Stimulated activated CD8-positive, alpha-beta memory T cell treated with anti-CD3 and anti-CD28 coated beads, Interleukin-12 subunit alpha, Interleukin-12 subunit beta, amount 100 ng/mL, for 24 hours (primary cell): Measurements from ENCODE around the gene DMD.
"Not testable (repeated sequence)": the region's sequence is repeated elsewhere in the genome, so short reads cannot be mapped to it uniquely, and the experiment has no call there.

Experiments
- DNase-seq: peaks from one replicate; pipeline ENCODE4 v3.0.0-alpha.2; 2020; ENCODE audit errors: extremely low read depth

Gene DMD

DNA sequence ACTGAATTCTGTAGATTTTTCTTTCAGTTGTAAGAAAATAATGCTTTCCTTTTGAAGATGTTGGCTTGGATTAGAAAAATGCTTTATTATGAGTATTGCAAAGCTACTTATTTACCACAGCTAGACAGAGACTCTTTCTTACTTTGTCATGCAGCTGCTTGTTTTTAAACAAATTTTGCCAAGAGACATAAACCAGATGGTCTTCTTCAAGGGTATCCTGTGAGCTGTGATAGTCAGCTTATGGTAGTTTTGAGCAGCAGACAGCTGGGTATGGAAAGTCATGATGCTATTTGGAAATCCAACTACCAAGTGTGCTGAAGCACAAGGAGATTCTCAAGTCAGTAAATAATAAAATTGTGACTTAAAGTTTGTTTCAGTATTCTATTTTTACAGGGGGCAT is 941.5 kb downstream of the DMD start:
- no peak for DNase-seq

GRCh38 chrX:32268207-32268606 is 943.1 kb downstream of the DMD start:
- DNase-seq, result no peak

- no peak for DNase-seq
Observed at GRCh38 chrX:32267796-32268195, 943.6 kb downstream of the DMD start.

DNA sequence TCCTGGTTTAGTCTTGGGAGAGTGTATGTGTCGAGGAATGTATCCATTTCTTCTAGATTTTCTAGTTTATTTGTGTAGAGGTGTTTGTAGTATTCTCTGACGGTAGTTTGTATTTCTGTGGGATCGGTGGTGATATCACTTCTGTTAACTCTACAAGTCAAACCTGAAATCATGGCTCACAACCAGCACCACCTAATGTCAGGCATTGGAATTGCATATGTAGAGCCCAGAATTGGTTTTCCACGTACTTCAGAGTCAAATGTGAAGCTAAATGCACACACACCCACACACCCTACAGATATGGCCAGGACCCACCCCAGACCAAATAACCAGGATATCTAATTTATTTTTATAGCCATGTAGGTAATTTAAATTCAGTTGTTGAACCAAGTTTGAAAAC is 964.7 kb downstream of the DMD start:
- DNase-seq, result not testable (repeated sequence)

DNA sequence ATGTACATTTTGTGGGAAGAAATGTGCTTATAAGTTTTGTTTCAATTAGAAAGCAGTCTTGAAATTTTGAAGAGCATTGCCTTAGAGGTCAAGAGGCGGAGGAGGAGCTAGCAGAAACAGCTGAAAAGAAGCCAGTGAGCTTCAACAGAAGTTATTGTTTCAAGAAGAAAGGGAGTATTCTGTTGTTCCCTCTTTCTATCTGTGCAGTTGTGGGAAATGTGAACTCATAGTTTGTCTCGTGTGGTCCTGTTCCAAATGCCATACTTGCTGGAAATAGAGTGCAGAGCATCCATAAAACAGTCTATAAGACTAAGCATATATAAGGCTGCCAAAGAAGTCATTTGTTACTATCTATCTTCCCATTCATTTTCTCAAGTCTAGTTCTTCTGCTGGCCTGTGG is 1015.7 kb downstream of the DMD start:
- no peak for DNase-seq

- DNase-seq, result no peak
Observed at GRCh38 chrX:32191316-32191715, 1020.0 kb downstream of the DMD start.

DNA sequence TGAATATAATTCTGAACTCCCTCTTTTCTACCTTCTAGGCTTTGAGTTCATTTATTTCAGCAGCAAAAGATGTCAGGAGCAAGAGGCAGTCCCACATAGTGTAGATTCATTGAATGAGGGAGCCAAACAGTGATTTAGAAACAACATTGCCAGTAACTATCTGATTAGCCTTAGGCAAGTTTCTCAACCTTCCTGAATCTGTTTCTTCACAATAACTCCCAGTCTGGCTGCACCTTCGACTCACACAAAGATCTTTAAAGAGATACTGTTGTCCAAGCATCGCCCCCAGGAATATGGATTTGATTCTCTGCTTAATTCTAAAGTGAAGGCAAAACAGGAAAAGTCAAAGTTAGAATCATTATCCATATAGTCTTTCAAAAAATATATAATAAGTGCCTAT is 1026.2 kb downstream of the DMD start:
- DNase-seq, result no peak

DNA sequence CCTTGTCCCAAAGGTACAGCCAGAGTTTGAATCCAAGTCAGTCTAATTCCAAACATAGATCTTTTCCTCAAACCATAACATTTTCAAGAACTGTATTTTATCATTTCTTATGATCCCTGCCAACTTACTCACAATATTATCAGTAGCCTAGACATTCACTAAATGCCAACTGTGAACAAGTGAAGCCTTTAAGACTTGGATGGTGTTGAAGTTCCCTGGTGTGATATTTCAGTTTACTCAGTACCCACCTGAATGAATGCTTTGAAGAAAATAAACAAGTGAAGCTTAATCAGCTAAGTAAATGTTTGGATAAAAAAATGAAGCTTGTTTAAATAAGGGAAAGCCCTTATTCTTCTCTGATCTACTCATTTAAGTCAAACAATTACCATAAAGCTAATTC is 1028.3 kb downstream of the DMD start:
- DNase-seq, result no peak

- no peak for DNase-seq
Observed at GRCh38 chrX:32176510-32176909, 1034.8 kb downstream of the DMD start.

- DNase-seq, result no peak
Observed at GRCh38 chrX:32170481-32170880, 1040.9 kb downstream of the DMD start.

GRCh38 chrX:32155044-32155638 is 1056.2 kb downstream of the DMD start:
- no peak for DNase-seq

- DNase-seq, result no peak
Observed at GRCh38 chrX:32153585-32153984, 1057.8 kb downstream of the DMD start.

DNA sequence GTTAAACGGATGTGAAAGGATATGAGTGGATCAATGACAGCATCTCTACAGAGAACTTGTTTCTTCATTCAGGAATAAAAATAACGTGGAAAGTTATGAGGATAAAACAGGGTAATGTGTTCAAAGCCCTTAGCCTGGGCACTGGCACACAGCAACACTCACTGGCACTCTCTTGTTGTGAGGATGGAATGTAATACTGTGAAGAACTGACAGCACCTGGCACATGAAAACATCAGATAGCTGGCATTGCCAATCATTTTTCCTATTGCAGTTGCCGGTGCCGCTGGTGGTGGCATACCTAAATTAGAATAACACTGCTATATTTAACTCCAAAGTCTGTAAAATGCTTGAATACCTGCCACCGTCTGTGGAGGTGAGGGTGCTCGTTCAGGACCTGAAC is 1061.2 kb downstream of the DMD start:
- DNase-seq, result no peak

GRCh38 chrX:32141841-32142240 is 1069.5 kb downstream of the DMD start:
- no peak for DNase-seq

- DNase-seq, result no peak
Observed at GRCh38 chrX:32139476-32139875, 1071.9 kb downstream of the DMD start.

DNA sequence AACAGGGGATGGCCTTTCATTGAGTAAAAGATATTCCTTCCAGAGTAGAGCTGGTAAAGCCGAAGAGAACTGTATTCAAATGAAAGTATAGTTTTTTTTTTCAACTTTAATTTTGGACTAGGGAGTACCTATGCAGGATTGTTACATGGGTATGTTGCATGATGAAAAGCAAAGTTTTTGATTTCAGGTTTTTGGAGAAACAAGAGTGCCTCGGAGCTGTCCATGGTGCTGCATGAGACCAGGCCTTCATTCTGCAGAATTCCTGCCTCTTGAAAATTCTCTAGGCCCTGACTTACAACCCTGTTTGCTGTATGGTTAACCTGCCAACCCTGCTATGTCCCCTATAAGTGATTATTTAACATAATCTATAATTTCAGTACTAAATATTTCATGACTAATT is 1073.8 kb downstream of the DMD start:
- DNase-seq, result no peak

- DNase-seq, result no peak
Observed at GRCh38 chrX:32126997-32127396, 1084.4 kb downstream of the DMD start.

GRCh38 chrX:32118832-32119231 is 1092.5 kb downstream of the DMD start:
- no peak for DNase-seq

GRCh38 chrX:32116047-32116446 is 1095.3 kb downstream of the DMD start:
- DNase-seq, result no peak

- DNase-seq, result no peak
Observed at GRCh38 chrX:32087663-32088062, 1123.7 kb downstream of the DMD start.

- DNase-seq, result no peak
Observed at GRCh38 chrX:32084757-32085156, 1126.6 kb downstream of the DMD start.

DNA sequence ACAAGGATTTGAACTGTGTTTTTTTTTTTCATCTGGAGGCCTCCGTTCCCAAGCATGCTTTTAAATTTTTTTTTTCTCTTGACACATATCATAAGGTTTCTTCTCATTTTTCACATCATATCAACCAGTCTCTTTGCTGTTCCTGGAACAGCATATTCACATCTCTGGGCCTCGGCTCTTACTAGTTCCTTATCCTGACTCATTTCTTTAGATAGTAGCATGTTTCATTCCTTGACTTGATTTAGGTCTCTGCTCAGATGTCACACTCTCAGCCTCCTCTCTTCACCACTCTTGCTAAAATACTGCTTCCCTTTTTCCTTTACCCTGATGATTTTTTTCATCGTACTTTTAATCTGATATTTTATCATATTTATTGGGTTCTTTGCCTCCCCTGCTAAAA is 1163.1 kb downstream of the DMD start:
- DNase-seq, result no peak

DNA sequence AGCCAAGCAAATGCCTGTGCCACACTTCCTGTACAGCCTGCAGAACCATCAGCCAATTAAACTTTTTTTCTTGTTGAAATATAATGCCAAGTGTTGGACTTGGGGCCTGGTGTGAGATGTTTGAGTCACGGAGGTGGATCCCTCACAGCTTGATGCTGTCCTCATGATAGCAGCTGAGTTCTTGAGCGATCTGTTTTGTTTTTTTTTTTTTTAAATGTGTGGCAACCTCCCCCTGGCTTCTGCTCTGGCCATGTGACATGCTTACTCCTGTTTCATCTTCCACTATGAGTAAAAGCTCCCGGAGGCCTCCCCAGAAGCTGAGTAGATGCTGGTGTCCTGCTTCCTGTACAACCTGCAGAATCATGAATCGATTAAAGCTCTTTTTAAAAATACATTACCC is 1166.2 kb downstream of the DMD start:
- no peak for DNase-seq

DNA sequence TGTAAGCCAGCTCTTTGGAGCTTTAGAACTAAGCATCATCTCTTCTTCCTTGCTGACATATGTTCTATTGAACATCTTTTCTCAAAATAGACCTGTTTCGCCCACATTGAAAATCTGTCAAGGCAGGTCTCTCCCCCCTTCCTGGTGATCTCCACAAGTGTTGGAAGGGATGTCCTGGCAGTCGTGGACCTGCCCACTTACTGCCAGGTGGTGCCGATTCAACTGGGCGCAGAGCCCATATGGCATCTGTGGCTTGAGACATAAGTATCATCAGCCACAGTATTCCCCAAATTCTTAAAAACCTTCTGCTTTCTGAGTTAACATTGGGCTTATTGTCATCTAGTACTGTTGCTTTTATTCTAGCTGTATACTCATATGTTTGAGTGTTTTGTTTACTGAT is 1170.2 kb downstream of the DMD start:
- no peak for DNase-seq

GRCh38 chrX:32026772-32027171 is 1184.6 kb downstream of the DMD start:
- no peak for DNase-seq
